HG03571 (cell line): ENCODE measurements around the gene MALT1.
A peak's percentile ranks its signal among the peaks of the same experiment; 100 is the strongest.
"Not testable (repeated sequence)": the region's sequence is repeated elsewhere in the genome, so short reads cannot be mapped to it uniquely, and the experiment has no call there.

ENCODE experiments used
- ATAC-seq: cut with Tn5 transposase; IDR thresholded peaks from one replicate; pipeline ENCODE4 v1.9.1; 2021; ENCODE audit not compliant: unreplicated experiment

The MALT1 gene

GRCh38 chr18:58770601-58771000 is 99.3 kb downstream of the MALT1 start:
- no peak for ATAC-seq

DNA sequence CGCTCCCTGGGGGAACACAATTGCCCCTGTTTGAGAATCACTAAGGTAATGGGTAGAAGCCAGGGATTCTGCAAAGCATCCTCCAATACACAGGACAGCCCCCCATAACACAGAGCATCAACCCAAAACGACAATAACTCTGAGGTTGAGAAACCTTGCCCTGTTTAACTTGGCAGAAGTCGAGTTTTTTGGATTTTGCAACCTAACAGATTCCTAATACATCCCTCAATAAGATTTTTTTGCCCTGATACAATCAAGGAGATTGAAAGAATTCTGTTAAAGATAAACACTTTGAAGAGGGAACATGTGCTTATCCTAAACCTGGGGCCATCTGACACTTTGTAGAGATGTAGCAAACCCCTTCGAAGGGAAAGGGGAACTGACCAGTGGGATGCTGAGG is 100.9 kb downstream of the MALT1 start:
- ATAC-seq: no peak

DNA sequence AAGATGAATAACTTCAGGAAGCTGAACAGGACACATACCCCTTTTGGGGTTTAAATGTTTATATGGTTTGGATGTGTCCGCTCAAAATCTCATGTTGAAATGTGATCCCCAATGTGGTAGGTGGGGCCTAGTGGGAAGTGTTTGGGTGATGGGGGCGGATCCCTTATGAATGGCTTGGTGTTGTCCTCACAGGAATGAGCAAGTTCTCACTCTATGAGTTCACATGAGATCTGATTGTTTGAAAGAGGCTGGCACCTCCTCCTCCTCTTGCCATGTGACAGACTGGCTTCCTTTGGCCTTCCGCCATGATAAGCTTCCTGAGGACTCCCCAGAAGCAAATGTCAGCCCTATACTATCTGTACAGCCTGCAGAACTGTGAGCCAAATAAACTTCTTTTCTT is 104.8 kb downstream of the MALT1 start:
- ATAC-seq: no peak

DNA sequence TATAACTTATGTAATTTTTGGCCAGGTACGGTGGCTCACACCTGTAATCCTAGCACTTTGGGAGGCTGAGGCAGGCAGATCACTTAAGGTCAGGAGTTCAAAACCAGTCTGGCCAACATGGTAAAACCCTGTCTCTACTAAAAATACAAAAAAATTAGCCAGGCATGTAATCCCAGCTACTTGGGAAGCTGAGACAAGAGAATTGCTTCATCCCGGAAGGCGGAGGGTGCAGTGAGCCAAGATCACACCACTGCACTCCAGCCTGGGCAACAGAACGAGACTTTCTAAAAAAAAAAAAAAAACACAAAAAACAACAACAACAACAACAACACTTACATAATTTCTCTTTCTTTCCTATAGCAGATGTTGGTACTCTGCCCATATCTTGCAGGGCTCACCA is 105.3 kb downstream of the MALT1 start:
- ATAC-seq: not testable (repeated sequence)

- ATAC-seq: no peak
These were observed 106.2 kb downstream of the MALT1 start for GRCh38 chr18:58777471-58777870.

DNA sequence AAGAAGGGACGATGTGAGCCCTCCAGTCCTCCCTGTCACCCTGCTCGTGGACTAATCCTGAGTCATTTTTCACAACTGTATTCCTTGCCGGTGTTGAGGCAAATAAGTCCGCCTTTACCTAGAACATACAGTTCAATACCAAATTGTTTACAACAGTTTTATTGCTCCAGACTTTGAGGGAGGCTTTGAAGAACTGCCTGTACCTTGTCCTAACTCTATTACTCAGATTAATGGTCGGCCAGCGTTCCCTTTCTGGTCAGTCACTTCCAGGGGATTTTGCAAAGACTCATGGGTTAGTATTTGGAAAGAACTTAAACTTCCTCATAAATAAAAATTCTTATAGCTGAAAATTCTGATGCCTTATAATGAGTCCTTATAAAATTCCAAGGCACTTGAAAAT is 108.3 kb downstream of the MALT1 start:
- no peak for ATAC-seq

GRCh38 chr18:58780045-58780444 is 108.8 kb downstream of the MALT1 start:
- ATAC-seq: no peak

DNA sequence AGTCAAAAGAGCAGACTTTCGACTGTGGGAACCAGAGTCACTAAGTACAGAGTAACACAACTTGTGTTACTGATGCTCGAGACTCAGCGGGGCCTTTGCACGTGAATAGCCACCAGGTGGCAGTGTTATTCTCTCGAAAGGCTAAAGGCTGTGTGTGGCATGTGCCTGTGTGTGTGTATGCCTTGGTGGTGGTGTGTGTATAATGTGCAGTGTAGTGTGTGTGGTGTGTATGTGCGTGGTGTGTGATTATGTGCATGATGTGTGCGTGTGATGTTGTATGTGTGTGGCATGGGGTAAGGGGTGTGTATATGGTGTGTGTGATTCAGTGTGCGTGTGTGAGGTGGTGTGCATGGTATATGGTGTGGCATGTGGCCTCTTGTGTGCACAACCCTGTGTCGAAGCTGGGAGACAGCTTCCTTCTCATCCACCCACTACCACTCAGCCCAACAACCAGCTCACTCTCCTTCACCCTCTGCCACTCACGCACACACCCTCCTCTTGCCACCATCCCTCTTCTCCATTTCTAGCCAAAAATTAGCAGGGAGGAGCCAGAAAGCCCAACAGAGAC is 110.4 kb downstream of the MALT1 start:
- peak; percentile 71 for ATAC-seq

- no peak for ATAC-seq
These were observed 113.4 kb downstream of the MALT1 start for GRCh38 chr18:58784601-58785137.

DNA sequence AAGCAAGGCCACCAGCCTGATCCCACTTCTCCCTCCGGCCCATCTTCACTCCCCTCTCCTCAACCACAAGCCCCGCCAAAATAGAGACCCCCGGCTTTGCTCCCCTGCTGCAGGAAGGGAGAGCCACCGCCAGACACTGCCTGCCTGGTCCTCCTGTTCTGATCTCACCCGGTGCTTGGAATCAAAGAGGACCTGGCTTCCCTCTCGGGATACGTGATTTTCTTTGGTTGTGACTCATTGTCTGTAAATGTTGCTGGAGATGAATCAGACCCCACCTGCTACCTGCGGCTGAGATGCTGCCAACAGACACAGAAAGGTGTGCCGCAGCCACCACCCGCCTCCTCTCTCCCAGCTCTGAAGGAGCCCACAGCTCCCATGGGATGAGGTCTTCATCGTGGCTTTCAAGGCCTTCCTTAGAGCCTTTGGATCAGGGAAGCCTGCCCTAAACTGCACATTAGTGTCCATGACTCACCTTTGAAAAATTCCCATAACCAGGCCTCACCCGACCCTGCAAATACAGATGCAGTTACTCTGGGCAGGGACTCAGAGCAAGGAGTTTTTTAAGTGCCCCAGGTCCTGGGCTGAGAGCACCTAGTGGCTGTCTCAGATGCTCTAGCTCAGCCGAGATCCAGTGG is 114.0 kb downstream of the MALT1 start:
- ATAC-seq: no peak

DNA sequence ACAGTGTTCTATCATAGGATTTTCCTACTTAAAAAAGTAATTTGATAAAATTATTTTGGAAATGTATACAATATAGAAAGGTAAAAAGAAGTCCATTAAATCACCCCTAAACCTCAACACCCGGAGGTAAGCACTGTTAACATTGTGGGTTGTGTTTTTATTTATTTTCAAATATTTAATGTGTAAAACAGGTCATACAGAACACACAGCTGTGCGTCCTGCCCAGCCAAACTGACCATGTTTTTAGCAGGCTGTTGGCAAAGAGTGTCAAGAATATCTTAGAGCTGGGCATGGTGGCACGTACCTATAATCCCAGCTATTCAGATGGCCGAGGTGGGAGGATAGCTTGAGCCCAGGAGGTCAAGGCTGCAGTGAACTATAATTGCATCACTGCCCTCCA is 114.6 kb downstream of the MALT1 start:
- no peak for ATAC-seq

- ATAC-seq: no peak
These were observed 116.4 kb downstream of the MALT1 start for GRCh38 chr18:58787536-58788149.

- ATAC-seq: no peak
These were observed 117.2 kb downstream of the MALT1 start for GRCh38 chr18:58788470-58788869.

DNA sequence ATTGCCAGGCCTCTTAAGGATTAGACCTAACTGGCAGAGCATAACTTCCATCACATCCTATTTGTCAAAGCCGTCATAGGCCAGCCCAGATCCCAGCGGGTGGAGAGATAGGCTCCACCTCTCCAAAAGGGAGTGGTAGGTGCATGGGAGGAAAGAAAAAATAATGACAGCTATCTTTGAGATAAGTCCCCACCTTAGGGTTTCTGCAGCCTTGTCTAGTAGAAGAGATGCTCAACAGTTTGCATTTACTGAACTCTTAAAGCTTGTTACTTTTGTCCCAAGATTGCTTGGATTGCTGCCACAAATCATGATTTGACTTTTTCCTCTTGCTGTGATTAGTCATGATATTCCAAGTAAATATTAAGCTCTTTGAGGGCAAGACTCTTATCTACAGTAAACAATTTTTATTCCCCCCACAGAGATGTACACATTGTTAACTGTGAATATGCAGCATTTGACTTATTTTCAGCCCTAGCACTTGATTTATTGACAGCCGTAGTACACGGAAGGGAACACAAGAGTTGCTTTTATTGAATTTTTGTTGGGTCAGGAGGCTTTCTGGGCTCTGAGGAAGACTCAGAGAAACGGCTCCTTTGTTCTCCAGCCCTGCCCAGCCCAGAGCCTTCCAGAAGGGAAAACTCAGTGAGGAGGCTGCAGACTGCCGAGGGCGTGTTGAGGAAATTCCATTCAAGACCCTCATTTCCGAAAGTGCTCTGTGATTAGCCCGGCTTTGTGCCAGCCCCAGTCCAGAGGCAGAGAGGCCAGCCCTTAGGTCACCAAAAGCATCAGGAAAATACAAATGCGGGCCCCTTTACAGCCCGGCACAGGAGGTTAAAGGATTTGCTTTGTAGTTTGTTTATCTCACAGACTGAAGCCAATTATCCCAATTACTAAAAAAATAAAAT is 118.0 kb downstream of the MALT1 start:
- ATAC-seq: no peak

GRCh38 chr18:58789876-58790240 is 118.6 kb downstream of the MALT1 start:
- ATAC-seq: no peak

GRCh38 chr18:58792086-58792485 is 120.8 kb downstream of the MALT1 start:
- peak; percentile 95 for ATAC-seq

DNA sequence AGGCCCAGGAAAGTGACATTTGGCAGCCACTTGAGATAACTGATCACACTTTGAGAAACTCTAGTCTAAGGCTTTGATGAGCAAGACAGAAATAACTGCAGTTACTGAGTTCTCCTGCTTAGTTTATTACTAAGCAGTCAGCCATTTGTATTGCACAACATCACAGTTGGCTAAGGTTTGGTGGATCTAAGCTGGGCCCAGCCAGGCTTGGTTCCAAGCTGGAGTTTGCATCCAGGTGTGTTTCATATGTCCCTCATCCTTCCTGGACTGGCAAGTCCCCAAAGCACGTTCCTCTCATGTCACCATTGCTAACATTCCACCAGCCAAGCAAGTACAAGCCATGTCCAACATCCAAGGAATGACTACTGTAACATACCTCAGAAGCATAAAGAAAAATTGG is 122.1 kb downstream of the MALT1 start:
- ATAC-seq: no peak

DNA sequence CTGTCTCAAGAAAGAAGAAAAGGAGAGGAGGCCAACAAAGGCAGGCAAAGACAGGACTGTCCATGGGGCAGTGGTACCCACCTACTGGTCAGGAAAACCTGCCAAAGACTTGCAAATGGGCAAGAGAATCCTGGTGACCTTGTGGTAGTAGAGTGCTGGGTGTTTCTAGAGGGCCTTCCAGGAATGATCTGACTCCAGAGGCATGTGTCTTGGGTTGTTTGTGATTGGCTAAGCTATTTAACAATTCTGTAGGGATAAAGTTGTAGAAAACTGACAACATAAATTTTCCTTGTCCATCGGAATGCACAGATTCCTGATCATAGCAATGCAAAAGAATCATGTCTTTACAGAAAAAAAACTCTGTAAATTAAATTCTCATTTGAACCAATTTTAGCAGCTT is 125.0 kb downstream of the MALT1 start:
- no peak for ATAC-seq

GRCh38 chr18:58800582-58800981 is 129.3 kb downstream of the MALT1 start:
- ATAC-seq: peak; percentile 81

DNA sequence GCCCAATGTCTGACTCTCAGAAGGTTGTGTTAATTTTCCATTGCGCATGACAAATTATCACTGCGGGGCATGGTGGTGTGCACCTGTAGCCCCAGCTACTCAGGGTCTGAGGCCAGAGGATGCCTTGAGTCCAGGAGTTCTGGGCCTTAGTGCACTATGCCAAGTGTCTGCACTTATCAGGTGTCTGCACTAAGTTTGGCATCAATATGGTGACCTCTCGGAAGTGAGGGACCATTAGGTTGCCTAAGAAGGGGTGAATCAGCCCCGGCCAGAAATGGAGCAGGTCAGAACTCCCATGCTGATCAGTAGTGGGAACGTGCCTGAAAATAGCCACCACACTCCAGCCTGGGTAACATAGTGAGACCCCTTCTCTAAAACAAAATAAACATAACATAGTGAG is 131.7 kb downstream of the MALT1 start:
- ATAC-seq: no peak

DNA sequence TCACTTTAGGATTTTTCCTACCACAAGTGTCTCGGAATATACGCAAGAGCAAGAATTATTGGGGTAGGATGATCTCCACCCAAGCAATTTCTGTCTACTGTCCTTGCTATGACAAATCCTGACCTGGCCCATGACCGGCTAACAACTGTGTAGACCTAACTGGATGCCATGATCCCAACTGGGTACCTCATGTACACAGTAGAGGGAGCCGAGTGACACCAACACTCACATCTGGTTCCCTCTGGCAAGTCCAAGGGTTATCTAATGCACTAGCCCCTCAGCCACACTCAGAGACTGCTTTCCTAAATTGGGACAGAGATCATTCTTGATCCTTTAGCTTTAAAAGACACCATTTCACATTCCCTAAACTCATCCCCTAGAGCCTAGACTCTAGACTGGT is 132.7 kb downstream of the MALT1 start:
- ATAC-seq: no peak
